GM21576 (cell line): ENCODE measurements around the gene SFXN5.

ENCODE experiments used
- ATAC-seq: cut with Tn5 transposase; IDR thresholded peaks from one replicate; pipeline ENCODE4 v1.9.1; 2021; ENCODE audit warnings: mild to moderate bottlenecking, moderate library complexity; ENCODE audit not compliant: unreplicated experiment

Gene SFXN5

DNA sequence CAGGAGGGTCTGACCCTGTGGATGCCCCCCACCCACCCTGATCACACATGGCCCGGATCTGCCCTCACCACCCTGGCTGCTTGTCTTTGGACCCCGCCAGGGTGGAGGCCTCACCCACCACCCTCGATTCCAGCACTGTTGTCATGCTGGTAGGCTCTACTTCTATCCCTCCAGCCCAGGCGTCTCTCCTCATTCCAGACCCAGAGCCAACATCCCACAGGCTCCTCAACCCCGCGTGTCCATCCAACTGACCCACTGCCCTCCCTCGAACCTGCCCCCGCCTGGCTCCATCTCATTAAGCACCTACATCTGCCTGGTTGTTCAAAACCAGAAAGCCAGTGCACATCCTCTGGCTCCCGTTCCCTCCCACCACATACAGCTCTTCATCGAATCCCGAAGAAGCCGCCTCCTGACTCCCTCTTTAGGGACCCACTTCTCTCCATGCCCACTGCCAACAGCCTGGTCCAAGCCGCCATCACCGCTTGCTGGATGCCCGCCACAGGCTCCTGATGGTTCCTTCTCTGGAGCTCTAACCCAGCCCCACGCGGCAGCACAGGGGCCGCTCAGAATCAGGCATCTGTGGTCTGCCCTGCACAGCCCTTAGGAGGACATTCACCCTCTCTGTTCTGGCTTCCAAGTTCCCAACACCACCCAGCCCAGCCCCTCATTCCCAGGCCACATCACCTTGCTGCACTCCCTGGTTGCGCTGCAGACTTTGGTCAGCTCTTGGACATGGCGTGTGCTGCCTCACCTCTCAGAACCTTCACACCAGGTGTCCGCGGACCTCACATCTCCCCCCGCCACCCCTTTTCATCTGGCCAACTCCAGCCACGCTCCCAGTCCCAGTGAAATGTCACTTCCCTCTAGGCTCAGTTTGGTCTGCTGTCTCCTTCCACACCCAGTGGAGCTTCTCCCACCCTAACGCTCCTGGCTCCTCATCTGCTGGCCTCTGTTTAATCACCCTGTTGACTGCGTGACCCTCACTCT, 111.2 kb downstream of the SFXN5 start:
- ATAC-seq, result no peak

- ATAC-seq, result no peak
These were observed 112.0 kb downstream of the SFXN5 start for GRCh38 chr2:72959554-72959953.

GRCh38 chr2:72958542-72959385, 112.7 kb downstream of the SFXN5 start:
- ATAC-seq, result no peak

DNA sequence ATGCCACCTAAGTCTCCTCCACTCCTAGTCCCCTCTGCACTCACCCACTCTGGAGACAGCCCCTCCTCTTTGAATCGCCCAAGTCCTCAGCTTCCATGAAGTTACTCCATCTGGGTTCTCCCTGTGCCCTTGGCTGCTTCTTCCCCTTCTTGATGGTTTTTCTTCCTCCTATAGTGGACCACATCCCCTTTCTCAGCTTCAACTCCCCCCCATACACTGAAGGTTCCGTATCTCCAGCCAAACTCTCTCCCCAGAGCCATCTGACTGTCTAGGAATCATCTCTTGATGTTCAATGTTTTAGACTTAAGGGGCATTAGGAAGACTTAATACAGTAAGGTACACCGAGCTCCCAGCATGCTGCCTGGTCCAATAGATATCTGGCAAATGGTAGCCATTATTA, 114.6 kb downstream of the SFXN5 start:
- no peak for ATAC-seq

DNA sequence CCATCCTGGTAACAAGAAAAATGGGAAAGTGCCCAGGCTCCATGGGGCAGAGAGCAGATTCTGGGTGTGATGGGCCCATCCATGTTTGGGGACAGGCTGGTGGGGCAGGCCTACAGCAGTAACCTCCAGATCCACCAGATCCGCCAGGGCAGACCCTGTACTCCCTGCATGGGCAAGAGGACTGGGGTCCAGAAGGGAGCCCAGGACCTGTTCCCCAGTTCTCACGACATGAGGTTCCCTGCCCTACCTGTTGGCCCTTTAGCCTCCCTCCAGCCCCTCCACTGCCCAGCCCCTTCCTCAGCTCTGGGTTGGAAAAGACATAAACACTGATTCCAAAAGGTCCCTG, 115.5 kb downstream of the SFXN5 start:
- ATAC-seq, result no peak

DNA sequence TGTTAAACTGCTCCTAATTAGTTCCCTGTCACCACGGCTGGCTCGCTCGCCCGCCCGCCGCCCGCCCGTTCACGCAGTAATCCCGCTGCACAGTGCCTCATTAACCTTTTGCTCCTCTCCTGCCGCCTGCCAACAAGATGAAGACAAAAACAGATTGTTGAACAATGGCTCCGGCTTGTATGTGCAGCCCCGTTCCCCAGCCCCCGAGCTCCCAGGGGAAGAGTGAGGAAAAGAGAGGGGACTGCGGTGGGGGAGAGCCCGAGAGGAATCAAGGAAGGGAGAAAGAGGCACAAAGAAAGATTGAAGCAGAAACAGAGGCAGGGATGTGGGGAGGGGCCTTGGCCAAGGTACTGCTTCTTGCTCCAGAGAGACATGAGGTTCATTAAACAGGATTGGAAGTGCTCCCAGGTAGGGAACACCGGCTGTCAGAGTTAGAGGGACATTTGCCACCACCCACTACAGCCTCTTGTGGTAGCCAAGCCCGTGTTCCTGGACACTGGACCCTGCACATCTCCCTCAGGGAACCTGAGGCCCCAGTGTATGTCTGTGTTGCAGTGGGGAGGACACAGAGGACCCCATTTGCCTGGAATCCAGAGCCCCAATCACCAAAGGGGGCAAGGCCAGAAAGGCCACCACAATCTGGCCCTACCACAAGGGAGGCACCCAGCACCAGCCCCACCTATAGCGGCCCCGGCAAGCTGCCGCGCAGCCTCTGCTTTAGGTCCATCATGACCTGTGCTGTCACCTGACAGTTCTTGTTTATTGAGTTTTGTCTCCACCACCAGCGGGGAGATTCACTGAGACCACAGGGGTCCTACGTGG, 116.1 kb downstream of the SFXN5 start:
- ATAC-seq, result no peak

DNA sequence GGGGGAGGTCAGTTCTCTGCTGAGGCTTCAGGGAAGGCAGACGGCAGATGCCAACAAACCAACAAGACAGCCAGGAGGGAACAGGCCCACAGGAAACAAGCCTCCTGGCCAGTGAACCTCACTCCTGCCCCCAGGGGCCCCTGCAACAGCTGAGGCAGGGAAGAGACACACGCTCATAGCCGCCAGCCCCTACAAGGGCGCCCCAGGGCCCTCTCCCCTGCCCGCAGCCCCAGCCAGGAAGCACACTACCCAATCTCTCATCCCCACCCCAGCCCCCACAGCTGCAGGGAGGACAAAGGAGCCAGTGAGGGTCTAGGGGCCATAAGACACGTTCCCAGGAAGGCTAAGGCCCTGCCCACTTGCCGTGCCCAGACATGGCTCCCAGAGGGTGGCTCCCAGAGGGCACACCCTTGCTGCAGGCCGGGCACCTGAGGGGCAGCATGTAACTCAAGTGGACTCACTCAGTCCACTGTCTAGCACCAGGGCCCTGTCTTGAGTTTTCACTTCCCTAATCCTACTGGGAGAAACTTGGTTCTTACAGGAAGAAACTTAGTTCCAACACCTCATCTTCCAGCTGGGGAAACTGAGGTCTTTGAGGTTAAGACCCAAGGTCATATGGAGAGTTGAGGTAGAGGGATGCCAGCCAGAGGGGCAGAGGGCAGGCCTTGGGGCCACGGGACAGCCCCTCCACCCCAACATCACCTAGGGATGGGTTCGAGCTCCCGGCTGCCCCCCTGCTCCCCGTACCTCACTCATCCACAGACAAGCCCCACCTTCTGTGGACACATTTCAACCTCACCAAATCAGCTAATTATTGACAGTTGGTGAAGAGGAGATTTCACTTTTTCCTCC, 116.9 kb downstream of the SFXN5 start:
- no peak for ATAC-seq

- ATAC-seq, result no peak
These were observed 117.5 kb downstream of the SFXN5 start for GRCh38 chr2:72953976-72954375.

GRCh38 chr2:72953528-72953927, 118.0 kb downstream of the SFXN5 start:
- ATAC-seq, result no peak

- no peak for ATAC-seq
These were observed 118.6 kb downstream of the SFXN5 start for GRCh38 chr2:72952961-72953360.

DNA sequence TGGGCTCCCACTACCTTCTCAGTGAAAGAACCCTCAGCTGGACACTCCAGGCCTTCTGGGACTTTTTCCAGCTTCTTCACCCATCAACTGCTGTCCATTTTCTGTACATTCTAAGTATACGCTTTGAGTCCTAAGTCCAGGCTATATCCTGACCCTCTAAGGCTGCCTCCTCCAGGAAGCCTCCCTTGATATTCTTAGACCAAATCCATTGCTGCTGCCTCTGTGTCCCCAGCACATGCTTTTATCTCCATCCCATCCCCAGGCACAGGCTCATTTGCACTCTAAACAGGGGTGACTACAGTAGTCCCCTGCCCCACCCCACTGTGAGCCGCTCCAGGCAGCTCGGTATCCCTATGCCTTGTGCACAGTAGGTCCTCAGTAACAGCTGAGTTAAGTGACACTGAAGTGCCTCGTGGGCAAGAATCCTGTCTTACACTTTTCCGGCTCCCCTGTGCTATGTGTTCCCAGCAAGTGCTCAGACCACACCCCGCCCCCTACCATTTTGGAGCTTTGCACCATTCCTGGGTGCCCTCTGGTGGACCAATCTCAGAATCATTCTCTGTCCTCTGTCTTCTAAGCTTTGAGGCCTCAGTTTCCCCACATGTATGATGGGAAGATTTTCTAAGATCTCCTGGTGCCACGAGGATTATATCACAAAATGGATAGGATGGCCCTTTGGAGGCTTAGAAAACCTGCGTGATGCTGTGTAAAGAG, 119.2 kb downstream of the SFXN5 start:
- ATAC-seq, result no peak

DNA sequence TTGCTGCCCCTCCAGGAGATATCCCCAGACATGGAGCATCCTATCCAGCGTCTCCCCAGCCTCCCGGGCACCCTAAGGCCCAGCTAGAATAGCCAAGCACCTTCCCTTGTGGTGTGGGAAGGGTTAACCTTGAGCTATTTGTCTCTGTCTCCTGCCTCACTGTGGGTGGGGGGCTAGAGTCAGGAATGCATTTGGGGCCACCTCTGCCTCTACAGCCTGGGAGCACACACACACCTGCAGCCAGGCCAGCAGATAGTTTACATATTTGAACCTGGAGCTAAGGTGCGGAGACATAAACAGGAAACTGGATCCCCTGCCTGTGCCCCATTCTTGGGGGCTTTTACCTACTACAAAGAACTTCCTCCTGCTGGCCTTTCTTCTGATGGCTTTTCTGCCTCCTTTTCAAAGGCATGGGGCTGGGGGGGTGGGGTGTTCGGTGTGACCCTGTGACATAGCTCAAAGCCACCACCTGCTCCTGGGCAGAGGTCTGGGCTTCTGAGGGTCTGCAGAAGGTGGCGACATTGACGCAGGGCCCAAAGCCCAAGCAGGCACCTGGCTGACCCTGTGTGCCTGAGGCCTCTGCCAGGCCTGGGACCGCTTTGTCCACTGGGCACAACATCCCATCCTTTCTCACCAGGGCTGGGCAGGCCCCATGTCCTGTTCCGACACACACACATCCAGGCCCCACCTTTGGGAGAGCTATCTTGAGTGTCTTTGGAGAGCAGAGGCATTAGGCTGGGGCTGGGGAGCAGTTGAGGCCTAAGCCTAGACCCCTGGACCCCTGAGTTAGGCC, 120.0 kb downstream of the SFXN5 start:
- no peak for ATAC-seq

DNA sequence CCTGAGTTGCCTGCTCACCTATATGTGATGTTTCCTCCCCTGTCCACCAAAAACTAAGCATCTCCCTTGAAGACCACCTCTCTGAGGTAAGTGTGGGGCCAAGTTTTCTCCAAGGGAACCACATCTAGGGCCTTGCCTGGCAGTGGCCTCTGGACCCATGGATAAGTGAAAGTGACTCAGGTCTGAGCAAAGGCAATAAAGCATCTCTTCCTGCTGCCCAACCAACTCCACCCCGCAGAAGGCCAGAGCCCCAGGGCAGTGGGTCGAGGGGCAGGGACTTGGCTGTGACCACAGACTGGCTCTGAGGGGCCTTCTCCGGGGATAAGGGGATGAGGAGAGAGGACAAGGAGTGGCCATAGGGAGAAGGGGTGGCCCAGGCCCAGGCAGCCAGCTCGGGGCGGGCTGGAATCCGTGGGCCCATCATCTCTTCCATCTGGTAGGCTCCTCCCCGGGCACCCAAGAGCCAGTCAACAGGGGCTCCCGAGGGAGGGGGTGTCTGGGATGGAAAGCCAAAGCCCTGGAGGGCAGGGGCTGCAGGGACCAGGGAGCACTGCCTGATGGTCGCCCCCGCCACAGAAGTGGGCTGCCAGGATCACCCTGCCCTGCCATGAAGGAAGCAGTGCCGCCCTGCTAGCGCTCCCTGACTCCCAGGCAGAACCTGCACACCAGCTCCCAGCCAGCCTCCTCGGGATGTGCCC, 120.8 kb downstream of the SFXN5 start:
- no peak for ATAC-seq

- ATAC-seq, result no peak
These were observed 121.9 kb downstream of the SFXN5 start for GRCh38 chr2:72949642-72950041.

- no peak for ATAC-seq
These were observed 122.5 kb downstream of the SFXN5 start for GRCh38 chr2:72949045-72949444.

- ATAC-seq, result no peak
These were observed 123.3 kb downstream of the SFXN5 start for GRCh38 chr2:72947952-72948830.

- no peak for ATAC-seq
These were observed 125.0 kb downstream of the SFXN5 start for GRCh38 chr2:72946466-72946865.
